Chondrocyte (in vitro differentiated cells): ENCODE measurements around the gene RINL. TPM values are rescaled to one million over a fixed set of nuclear protein-coding genes. Genes with fewer than 3 reads are reported as not detected.
"Not testable (repeated sequence)": the region's sequence is repeated elsewhere in the genome, so short reads cannot be mapped to it uniquely, and the experiment has no call there.

Experiments
- DNase-seq: peaks from one replicate; pipeline ENCODE4 v3.0.0; 2021; ENCODE audit warnings: mixed read lengths, low spot score
- H3K27ac Mint-ChIP-seq: one replicate; pipeline ENCODE4 v1.8.0; 2021; ENCODE audit warnings: mild to moderate bottlenecking, moderate library complexity, mixed read lengths; ENCODE audit not compliant: unreplicated experiment
- H3K27me3 Mint-ChIP-seq: 2 replicates; pipeline ENCODE4 v1.8.0; 2021; ENCODE audit warnings: low read depth, mixed read lengths
- H3K36me3 Mint-ChIP-seq: 2 replicates; pipeline ENCODE4 v1.8.0; 2021; ENCODE audit warnings: low read depth, mixed read lengths
- H3K4me1 Mint-ChIP-seq: 2 replicates; pipeline ENCODE4 v1.8.0; 2021; ENCODE audit warnings: low read depth, mild to moderate bottlenecking, mixed read lengths
- H3K4me3 Mint-ChIP-seq: one replicate; pipeline ENCODE4 v1.8.0; 2021; ENCODE audit warnings: mild to moderate bottlenecking, moderate library complexity, mixed read lengths; ENCODE audit not compliant: unreplicated experiment
- H3K9me3 Mint-ChIP-seq: 2 replicates; pipeline ENCODE4 v1.8.0; 2021; ENCODE audit warnings: low read depth, mixed read lengths
- total RNA-seq: library from RNA; stranded (reverse); gene quantifications from 3 replicates; pipeline ENCODE4 v1.2.1, GENCODE V29; 2021
- TF ChIP-seq, protein P1 (sequence below): fragments of 200-600 bp; sonication (generic); IDR thresholded peaks from 2 replicates; pipeline ENCODE4 v1.5.0; 2021; ENCODE audit warnings: antibody characterized with exemption, mild to moderate bottlenecking, moderate library complexity

The RINL gene
- total RNA-seq, 1 donor from 2014 or later = 0.65 TPM

- Mint-ChIP-seq H3K36me3 (peaks cover 9% of the 10 kb centered on the region), H3K9me3 (no peaks in the 10 kb centered on the region), H3K27ac (no peak overlapping the region), H3K27me3 (no peaks in the 10 kb centered on the region), H3K4me3 (no peak overlapping the region), H3K4me1 (no peaks in the 10 kb centered on the region)
- TF ChIP-seq, protein P1, sequence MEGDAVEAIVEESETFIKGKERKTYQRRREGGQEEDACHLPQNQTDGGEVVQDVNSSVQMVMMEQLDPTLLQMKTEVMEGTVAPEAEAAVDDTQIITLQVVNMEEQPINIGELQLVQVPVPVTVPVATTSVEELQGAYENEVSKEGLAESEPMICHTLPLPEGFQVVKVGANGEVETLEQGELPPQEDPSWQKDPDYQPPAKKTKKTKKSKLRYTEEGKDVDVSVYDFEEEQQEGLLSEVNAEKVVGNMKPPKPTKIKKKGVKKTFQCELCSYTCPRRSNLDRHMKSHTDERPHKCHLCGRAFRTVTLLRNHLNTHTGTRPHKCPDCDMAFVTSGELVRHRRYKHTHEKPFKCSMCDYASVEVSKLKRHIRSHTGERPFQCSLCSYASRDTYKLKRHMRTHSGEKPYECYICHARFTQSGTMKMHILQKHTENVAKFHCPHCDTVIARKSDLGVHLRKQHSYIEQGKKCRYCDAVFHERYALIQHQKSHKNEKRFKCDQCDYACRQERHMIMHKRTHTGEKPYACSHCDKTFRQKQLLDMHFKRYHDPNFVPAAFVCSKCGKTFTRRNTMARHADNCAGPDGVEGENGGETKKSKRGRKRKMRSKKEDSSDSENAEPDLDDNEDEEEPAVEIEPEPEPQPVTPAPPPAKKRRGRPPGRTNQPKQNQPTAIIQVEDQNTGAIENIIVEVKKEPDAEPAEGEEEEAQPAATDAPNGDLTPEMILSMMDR = no peak
- DNase-seq = no peak
Observed at GRCh38 chr19:38889803-38890202, 11.7 kb upstream of the RINL start.

DNA sequence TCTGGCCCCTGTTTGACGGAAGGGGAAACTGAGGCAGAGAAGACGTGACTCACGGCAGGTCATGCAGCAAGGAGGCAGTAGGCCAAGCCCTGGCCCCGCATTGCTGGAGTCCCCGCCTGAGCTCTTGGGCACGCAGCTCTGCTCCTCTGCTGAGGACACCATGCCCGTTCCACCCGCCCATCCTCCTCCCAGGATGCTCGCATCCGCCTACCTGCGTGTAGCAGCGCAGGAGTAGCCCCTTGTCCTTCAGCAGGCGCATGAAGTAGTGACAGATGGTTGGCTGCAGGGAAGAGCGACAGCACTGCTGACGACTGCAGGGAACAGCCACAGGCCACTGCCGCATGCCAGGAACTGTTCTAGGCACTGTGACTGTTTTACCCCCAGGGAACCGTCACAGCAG, 10.8 kb upstream of the RINL start:
- Mint-ChIP-seq H3K9me3 (no peaks in the 10 kb centered on the region), H3K4me1 (no peaks in the 10 kb centered on the region), H3K4me3 (no peak overlapping the region)

GRCh38 chr19:38884691-38885090, 6.6 kb upstream of the RINL start:
- not testable (repeated sequence) for H3K27me3 Mint-ChIP-seq, H3K27ac Mint-ChIP-seq, DNase-seq, H3K4me1 Mint-ChIP-seq, H3K9me3 Mint-ChIP-seq, H3K4me3 Mint-ChIP-seq
- peaks cover 12% of the 10 kb centered on the region for H3K36me3 Mint-ChIP-seq

More for the DNA sequence above, 10.8 kb upstream of the RINL start:
- TF ChIP-seq, protein P1 = no peak
- H3K36me3 Mint-ChIP-seq = peaks cover 9% of the 10 kb centered on the region
- H3K27me3 Mint-ChIP-seq = no peaks in the 10 kb centered on the region
- DNase-seq = no peak
- H3K27ac Mint-ChIP-seq = no peak overlapping the region

GRCh38 chr19:38883286-38883685, 5.2 kb upstream of the RINL start:
- Mint-ChIP-seq H3K4me1 (no peaks in the 10 kb centered on the region), H3K27me3 (no peaks in the 10 kb centered on the region), H3K9me3 (no peaks in the 10 kb centered on the region), H3K27ac (no peak overlapping the region), H3K4me3 (no peak overlapping the region), H3K36me3 (peaks cover 7% of the 10 kb centered on the region)
- no peak for DNase-seq
- TF ChIP-seq, protein P1 = no peak

GRCh38 chr19:38880882-38881609, 3.0 kb upstream of the RINL start:
- Mint-ChIP-seq H3K36me3 (peaks cover 7% of the 10 kb centered on the region), H3K4me3 (no peak overlapping the region), H3K27ac (no peak overlapping the region), H3K9me3 (no peaks in the 10 kb centered on the region), H3K4me1 (no peaks in the 10 kb centered on the region), H3K27me3 (no peaks in the 10 kb centered on the region)
- no peak for DNase-seq
- TF ChIP-seq, protein P1 = no peak
